Urothelium cell line (cell line): ENCODE data around the gene FLRT2.

Experiments
- DNase-seq: peaks from one replicate; pipeline ENCODE4 v3.0.0; 2011; ENCODE audit warnings: low spot score, mixed read lengths
- FAIRE-seq: peaks from 2 replicates; lab custom pipeline; 2011; peaks lifted over from hg19 to GRCh38; lab: Jason Lieb, UNC

The FLRT2 gene

GRCh38 chr14:85529803-85530574 is at the start of gene FLRT2:
Gene FLRT2 (plus strand): TSS chr14:85530144. CDS start chr14:85621515, 91,371 bp downstream.
- DNase-seq, result peak; percentile 44
- FAIRE-seq, result no peak

DNA sequence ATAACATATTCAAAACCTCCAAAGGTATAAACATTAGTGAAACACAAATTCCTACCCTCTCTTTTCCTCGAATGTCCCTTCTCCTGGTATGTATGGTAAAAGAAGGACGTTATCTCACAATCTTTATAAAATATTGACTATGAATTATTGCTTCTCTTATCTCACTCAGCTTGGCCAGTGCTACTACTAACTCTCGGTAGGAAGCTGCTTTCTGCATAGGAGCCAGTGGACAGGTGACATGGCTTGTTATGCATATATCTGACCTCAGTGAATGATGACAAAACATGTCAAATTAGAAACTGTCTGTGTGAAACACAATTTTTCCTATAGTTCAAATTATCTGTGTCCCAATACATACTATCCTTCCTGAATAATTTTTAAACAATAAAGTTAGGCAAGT is 48.5 kb upstream of the FLRT2 start:
- DNase-seq (no peak), FAIRE-seq (no peak)

DNA sequence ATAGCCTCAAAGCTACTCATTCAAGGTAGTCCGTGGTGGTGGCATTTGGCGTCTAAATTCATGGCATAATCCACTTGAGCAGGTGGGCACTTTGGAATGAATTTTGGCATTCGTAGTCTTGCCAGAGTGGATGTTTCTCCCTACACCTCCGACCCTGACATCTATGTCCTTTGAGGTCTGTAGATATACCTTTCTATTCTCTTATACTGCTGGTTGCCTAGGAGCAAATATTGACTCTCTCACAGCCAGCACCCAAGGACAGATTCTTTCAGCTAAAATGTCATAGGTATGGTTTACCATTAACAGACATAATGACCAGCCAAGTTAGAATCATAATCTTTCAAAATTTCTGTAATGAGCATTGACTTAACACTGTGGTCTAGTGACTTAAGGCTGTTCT is 47.4 kb upstream of the FLRT2 start:
- FAIRE-seq, result no peak
- DNase-seq, result no peak

DNA sequence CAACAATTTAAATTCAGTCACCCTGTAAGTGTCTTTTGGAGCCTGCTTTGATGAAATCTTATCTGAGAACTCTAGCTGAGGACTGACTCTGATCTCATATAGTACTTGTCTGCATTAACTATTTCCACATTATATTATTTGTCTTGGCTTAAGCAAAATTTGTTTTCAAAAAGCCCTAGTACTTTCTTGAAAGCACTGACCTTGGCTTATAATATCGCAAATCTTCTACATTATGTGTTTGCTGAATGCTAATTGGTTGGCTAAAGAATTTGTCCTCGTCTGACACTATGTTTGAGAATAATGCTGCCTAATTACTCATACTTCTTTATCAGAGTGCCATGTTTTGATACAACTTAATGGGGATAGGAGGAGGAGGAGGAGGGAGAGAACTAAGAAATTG is 46.9 kb upstream of the FLRT2 start:
- no peak for DNase-seq
- no peak for FAIRE-seq

- FAIRE-seq (no peak), DNase-seq (no peak)
Observed at GRCh38 chr14:85483652-85484051, 46.3 kb upstream of the FLRT2 start.

GRCh38 chr14:85487215-85487614 is 42.7 kb upstream of the FLRT2 start:
- DNase-seq (no peak), FAIRE-seq (no peak)

DNA sequence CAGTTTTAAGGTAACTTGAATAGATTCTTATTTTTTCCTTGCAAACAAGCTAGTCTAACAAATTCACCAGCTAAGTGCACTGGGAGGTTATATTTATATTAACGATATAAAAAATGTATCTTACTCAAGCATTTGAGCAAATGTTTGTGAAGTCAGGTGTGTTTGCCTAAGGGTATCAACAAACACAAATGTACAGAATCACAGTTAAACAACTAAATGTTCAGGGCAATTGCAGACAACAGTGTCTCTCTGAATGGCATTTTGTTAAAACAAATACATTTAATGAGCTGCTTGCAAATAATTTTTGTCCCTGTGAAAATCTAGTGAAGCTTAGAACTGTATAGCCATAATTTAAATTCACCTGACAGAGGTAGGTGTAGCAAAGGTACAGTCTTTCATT is 28.2 kb upstream of the FLRT2 start:
- DNase-seq, result no peak

GRCh38 chr14:85508863-85509262 is 21.1 kb upstream of the FLRT2 start:
- FAIRE-seq, result no peak
- no peak for DNase-seq

More for the DNA sequence above, 28.2 kb upstream of the FLRT2 start:
- no peak for FAIRE-seq

- FAIRE-seq, result no peak
- no peak for DNase-seq
Observed at GRCh38 chr14:85512451-85512850, 17.5 kb upstream of the FLRT2 start.

DNA sequence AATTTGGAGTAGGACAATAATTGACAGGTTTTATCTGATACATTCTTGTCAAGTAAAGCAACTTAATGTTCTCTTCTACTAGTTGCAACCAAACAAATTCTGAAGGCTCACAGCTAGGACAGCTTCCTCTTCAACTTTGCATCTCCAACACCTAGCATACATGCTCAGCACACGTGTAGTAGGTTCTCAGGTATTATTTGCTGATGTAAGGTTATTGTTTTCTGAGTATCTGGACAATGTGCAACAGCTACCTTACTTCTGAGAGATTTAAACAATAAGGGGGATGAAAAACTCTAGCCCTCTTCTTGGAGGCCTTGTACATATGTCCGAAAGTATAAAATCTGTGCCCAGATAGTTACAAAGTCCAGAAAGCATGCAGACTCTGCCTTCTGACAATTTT is 15.5 kb upstream of the FLRT2 start:
- FAIRE-seq, result no peak

GRCh38 chr14:85516239-85517113 is 13.5 kb upstream of the FLRT2 start:
- DNase-seq (no peak), FAIRE-seq (no peak)

More for the DNA sequence above, 15.5 kb upstream of the FLRT2 start:
- no peak for DNase-seq

DNA sequence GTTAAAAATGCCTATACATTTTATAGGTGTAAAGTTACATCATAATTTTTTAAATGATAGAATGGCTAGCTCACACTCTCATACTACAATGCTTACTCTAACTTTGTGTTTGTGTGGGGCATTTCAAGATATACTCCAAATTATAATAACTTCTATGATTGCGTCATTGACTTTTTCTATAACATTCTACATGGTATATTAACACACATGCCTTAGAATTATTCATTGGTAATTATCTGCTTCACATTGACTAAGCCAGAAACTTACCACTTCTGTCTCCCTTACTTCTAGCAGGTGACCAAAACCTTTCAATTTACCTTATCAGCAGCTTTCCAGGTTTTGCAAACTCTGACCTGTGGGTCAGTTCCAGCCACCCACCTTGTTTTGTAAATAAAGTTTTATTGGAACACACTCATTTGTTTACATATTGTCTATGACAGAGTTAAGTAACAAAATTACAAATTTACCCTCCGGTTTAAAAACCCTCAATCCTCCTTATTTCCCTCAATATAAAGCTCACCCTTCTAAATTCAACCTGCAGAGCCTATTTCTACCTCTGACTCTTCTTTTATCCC is 12.7 kb upstream of the FLRT2 start:
- DNase-seq (no peak), FAIRE-seq (no peak)

DNA sequence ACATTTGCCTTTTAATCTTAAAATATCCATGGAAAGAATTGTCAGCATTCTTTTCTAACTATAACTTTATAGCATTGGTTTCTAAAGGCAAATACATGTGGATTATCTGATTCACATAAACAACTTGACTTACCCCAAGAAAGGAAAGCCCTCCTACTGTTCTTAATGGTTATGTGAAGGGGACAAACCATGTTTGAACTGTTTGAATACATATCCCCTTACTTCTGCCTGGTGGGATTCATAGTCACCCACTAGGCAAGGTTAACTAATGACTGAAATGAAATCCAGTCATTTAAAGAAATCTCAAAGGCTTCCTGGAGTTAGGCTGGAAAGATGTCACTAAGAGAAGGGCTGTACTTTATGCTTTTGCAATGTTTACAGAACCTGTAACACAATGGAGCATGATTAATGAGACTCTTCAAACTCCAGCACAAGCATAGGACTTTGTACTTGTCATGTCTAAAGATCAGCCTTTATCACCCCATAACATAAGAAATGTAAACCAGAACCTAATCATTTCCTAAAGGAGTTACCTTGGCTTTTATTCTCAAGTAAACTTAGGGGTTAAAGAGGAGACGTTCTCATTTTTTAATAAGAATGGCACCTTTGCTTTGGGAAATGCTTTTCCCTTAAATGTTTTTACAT is 10.2 kb upstream of the FLRT2 start:
- FAIRE-seq (no peak), DNase-seq (no peak)

- no peak for FAIRE-seq
- no peak for DNase-seq
Observed at GRCh38 chr14:85520581-85520980, 9.4 kb upstream of the FLRT2 start.

DNA sequence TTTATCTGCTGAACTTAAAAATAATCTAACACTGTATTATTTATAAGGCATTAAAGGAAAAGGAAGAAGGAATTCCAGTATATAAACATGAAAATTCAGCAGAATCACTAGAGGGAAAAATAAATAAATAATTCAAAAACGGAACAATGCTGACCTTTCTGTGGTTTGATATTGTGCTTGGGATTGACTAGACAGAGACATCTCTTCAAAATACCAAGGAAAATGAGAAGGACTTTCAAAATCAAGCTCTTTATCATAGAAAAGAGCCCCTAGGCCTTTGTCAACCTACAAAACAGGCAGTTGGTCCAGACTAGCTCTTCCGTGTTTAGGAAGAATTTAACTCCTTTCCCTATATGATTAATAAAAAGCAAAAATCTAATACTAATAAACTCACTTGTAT is 6.3 kb upstream of the FLRT2 start:
- FAIRE-seq (no peak), DNase-seq (no peak)

- FAIRE-seq (no peak), DNase-seq (no peak)
Observed at GRCh38 chr14:85527006-85527405, 2.9 kb upstream of the FLRT2 start.

DNA sequence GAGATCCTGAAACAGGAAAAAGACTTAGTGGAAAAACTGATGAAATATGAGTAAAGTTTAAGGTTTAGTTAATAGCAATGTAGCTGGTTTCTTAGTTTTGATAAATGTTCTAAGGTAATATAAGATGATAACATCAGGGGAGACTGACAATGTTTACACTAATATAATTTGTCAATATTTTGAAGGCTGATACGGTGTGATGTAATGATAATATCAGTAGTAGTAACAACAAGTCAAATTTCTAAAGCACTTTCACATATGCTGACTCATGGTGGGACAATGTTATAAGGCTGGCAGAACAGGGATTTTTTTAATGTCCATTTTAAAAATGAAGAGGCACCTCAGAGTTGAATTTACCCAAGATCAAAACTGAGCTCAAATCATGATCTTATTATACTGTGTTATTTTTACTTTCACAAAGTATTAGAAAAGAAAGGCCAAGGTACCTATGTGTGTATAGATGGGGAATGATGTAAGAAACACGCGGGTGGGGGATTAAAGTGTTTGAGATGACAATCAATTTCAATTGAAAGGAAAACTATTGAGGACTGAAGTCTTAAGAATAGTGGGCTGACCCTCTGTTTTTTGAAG is 2.4 kb upstream of the FLRT2 start:
- DNase-seq (no peak), FAIRE-seq (no peak)

GRCh38 chr14:85528080-85528896 is 1.7 kb upstream of the FLRT2 start:
- FAIRE-seq, result no peak
- peak; percentile 55 for DNase-seq

GRCh38 chr14:85528897-85529631 is 880 bp upstream of the FLRT2 start:
- no peak for FAIRE-seq
- peak; percentile 21 for DNase-seq
